HG03139 (cell line): ENCODE data around the gene MAP3K3.

Experiments
- ATAC-seq: cut with Tn5 transposase; IDR thresholded peaks from one replicate; pipeline ENCODE4 v1.9.1; 2021; ENCODE audit not compliant: unreplicated experiment

MAP3K3 gene

DNA sequence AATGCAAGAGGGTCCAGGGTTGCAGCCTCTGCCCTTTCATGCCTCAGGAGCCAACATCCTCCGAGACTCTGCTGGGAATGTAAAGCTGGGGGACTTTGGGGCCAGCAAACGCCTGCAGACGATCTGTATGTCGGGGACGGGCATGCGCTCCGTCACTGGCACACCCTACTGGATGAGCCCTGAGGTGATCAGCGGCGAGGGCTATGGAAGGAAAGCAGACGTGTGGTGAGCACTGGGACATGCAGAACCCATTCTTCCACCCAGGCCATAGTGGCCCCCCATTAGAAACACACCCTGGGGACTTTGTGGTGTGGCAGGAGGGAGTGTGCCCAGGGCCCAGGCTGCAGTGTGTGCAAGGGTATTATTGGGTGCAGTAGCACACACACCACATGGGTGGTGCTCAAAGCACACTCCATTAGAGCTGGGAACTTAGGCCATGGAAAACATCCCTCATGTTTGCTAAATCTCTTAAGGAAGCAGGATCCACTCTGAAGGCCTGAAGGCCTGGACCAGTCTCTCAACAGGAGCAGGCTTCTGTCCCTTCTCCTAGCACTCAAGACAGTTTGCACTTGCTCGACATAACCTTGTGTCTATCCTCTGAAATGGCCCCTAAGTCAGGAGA is 70.1 kb downstream of the MAP3K3 start:
- no peak for ATAC-seq

DNA sequence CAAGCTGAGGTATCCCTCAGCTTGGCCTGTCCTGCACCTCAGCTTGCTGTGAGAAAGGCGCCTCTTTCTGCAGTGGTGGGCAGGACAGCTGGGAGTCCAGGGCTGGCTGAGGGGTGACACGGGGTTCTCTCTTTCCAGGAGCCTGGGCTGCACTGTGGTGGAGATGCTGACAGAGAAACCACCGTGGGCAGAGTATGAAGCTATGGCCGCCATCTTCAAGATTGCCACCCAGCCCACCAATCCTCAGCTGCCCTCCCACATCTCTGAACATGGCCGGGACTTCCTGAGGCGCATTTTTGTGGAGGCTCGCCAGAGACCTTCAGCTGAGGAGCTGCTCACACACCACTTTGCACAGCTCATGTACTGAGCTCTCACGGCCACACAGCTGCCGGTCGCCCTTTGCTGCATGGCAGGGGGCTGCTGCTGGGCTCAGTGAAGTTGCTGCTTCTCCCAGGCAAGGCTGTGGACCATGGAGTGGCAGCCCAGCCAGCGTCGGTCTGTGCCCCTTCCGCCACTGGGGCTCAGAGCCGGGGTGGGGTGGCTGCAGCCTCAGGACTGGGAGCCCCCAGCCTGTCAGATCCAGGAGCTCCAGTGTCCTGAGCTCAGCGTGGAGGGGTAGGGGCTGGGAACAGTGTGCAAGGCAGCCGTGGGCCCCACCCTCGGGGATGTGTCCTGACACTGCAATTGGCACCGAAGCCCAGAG is 71.3 kb downstream of the MAP3K3 start:
- ATAC-seq, result no peak

DNA sequence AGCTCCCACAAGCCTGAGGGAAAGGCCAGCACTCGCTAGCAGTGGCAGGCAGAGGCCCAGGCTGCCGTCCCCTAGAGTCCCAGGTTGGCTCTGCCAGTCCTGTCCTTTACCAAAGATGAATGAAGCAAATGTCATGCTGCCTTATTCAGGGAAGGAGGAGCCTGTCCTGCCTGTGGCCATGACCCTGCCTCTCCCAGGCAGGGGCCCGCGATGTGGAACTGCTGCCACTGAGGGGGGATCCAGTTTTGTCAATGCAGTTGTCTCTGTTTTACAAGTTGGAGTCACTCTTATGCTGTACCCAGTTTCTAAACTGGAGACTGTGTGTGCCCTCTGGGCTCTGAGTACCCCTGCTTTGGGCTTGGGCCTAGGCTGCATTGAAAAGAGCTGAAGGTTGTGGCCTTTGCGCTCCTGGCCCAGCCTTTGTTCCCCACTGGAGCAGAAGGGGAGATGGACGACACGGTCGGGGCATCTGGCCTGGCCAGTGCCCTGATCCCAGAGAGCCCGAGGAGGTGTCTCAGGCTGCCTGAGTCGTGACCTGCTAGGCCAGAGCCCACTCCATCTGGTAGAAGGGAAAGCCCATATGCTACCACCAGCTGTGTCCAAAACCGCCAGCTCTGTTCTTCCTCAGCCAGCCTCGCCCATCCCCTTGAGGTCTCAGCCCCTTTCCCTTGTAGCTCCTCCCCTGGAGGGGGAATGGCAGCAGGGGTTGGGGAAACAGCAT is 72.2 kb downstream of the MAP3K3 start:
- ATAC-seq, result no peak

DNA sequence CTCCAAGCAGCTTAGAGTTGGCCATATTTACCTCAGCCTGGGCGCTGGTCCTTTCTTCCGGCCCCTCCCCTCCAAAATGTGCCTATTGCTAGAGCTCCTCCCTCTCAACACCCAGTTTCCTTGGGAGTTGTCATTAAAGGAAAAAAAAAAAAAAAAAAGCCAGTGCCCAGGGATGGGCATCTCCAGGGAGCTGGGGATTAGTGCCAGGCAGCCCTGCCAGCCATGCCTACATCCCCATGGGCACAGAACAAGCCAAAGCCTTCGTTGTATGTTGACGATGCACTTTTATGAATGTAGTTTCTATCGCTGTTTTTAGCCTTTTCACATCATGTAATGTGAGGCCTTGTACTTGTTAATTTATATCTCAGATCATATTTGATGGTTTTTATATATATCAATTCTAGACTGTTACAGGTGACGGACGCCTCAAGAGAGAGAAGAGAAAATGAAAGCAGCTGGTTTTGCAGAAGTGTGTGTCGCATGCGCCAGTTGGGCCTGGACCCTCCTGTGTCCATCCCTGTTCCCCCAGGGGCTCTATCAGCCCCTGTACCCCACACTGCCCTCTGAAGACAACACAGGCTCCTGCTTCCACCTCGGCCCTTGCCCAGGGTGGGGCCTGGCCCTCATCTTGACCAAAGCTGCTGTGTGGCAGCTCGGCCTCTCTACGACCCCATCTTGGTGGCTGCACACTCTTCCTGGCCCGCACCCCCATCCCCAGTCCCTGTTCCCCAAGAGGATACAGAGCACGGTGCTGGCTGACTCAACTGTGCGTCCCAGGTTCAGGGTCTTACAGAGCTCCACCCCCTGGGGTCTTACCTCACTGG is 72.9 kb downstream of the MAP3K3 start:
- no peak for ATAC-seq

DNA sequence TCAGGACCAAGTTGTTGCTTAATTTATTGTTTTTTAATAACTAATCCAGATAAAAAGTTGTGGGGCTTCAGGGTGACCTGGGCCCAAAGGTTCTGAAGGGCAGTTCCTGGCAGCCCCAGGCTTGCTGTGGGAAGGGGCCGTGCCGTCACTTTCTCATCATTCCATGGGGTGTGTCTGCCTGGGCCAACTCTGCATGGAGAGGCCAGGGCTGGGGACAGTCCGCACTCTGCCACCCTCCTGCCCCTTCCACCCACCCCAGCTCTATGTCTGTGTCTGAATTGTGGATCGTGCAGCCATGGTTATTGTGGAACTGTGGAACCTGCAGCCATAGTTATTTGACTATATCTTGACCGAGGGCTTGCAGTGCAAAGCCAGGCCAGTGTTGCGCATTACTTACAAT is 73.7 kb downstream of the MAP3K3 start:
- no peak for ATAC-seq

DNA sequence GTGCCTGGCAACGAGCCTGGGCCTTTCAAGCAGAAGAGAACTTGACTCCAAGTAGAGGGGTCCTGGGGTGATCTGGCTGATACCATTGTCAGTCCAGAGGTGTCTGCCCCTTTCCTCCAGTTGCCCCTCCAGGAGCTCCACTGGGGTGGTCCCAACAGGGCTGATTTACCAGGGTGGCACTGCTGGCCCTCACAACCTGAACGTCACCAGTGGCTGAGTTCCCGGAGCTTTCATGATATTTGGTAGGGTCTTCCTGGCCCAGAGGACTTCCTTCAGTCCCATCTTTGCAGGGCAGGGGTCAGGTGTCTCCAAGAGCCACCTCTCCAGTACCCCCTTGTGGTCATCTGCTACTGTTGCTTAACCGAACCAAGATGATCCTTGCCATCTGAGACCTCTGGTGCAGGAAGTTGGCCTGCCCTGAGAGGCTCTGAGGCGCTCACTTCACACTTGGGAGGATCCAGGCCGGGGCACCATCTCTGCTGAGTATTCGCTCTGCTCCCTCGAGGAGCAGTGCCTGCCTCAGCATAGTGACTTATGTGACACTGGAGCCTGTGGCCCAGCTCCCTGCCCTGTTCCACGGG is 74.3 kb downstream of the MAP3K3 start:
- ATAC-seq, result no peak

DNA sequence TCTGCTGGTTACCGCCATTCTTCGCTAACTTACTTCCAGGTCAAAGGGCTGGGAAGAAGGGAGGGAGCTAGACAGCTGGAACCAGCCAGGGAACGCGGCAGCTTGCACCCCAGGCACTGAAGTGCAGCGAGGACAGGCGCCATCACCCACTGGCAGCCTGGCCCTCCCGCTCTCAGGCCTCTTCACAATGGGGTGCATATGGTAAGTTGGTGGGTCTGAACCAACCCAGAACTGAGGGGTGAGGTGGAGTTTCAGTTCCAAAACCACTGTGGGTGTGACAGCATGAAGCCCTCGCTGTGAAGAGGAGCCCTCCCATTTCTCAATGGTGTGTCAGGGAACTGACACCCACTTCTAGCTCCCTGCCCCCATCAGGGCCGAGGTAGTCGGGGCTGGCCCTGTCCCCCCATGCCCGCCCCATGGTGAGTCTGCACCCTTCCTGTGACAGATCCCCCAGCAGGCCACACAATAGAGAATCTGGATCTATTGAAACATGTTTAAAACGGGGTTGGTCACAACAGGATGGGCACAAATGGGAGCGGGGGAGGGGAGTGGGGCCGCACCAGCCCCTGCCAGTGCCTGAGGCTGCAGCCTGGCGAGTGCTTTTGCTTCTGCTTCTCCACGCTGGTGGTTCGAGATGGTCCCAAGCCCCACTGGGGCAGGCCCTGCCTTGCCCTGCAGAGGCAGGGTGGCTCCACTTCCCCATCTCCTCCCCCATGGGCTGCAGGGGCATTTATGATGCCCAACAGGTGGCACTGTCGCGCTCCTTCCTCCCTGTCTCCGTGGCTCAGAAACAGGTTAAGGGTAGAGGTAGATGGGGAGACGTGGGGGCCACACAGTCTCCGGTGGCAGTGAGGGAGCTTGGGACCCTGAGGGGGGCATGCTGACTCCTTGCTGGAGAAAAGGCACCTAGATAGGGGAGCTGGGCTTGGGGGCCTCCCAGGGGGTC is 75.4 kb downstream of the MAP3K3 start:
- no peak for ATAC-seq

DNA sequence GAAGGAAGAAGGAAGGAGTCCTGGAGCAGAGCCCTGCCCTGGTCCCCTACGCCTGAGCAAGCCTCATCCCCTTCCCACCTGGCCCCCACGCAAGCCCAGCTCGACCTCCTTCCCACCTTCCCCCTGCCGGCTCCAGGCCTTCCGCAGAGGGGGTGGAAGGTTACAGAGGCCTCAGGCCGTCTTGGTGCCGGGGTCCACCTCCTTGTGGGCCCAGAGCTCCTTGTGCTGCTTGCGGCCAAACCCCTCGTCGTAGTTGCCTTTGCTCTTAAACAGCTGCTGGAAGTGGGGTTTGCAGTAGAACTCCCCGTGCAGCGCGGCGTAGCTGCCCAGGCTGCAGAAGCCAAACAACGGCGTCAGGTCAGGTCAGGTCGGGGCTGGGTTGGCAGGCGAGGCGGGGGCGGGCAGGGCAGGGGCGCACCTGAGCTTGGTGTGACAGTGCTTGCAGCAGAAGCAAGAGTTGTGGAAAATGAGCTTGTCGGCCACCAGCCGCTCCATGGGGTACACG is 76.2 kb downstream of the MAP3K3 start:
- no peak for ATAC-seq

DNA sequence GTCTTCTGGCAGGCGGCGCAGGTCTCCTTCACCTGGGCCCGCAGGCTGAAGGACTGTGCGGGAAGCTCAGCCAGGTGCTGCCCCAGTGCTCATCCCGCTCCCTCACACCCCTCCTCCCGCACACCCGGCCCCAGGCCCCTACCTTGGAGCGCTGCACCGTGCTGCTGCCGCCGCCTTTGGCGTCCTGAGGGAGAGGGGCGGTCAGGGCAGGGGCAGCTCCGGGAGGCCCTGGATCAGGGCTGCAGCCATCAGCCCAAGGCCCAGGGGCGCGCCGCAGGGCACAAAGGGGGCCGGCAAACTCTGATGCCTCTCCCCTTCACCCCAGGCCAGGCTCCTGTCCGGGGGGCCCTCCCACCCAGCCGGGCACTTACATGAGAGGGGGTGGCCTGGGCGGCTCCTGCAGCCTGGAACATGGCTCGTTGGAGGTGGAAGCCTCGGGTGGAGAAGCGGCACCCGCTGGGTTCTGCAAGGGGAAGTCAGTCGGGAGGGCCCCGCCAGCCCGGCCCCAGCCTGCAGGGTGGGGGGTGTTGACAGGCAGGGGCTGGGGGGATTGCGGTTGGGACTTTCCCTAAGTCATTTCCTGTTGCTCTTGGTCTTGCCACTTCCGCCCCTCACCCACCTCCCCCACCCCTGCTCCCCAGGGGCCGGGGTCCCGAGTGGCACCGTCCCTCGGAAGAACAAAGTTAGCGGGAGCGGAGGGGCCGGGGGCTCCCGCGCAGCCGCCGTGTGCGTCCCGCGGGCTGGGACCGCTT is 76.8 kb downstream of the MAP3K3 start:
- ATAC-seq, result no peak

DNA sequence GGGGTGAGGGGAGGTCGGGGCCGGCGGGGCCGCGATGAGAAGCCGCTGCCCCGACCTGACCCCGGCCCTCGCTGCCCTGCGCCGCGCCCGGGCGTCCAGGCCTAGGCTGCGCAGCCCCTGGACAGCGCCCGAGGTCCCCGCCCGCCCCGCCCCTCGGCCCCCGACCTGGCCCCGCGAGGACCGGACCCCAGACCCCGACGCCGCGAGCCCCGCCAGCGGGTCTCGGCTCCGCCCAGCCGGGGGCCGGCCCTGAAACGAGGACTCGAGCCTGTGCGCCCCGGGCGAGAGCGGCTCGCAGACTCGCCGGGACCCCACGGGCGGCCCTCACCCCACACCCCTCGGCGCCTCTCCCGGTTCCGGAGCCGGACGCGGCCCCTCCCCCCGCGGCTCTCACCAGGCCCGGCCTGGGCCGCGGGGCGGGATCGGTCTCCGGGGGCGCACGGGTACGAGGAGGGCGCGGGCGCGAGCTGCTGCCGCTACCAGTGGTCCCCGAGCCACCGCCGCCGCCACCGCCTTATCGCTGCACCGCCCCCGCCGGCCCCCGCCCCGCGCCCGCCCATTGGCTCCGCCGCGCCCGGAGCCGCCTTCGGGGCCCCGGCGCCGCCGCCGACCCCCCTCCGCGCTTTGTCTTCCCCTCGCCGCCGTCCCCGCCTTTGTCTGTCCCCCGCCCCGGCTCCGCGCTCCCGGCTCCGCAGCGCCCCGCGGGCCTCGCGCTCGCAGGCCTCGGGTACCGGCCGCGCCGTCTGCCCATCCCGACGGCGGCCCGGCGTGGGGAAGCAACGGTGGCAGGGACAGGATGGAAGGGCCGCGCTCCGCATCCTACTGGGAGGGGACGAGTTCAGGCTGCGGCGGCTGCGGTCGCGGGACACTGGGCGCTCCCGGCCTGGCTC is 77.7 kb downstream of the MAP3K3 start, which contains the start of gene LIMD2:
Gene LIMD2, minus strand, starts transcription at position 488 of the 890 bp plus-strand sequence. CDS start 827 bp downstream, outside the sequence.
- no peak for ATAC-seq

DNA sequence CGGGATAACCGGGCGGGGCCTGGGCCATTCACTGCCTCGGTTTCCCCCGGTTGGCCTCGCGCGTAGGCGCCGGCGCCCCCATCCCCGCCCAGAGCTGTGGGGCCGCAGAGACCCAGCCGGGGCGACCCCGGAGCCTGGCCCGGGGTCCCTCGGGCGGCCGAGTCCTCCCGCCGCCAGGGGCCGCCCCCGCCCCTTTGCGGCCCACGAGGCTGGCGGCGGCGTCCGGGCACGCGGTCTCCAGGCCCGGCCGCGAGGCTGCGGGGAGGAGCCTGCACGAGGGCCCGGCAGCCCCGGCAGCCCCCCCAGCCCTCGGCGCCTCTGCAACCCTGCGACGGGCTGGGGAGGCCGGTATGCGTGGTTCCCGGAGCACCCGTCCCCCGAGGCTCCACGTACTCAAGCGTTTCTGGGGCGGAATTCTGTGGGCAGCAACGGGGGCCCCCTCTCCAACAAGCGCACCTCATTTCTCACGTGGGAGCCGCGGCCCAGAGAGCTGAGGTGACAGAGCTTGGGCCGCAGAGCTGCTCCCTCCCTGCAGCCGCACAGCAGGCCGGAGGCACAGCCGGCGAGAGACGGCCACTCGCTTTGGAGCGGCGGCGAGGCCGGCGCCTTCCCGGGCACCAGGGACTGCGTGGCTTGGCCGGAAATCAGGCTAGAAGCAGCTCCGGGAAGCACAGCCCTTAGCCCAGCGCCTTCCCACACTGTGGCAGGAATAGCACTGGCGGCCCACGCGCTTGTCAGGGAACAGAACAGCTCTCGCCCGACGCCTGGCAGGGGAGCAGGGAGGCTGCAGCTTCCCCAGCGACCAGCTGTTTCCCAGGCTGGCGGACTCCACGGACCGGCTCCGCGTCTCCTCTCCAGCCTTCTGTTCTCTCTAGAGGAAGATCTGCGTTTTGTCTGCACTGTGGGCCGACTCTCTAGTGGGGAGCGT is 78.6 kb downstream of the MAP3K3 start:
- no peak for ATAC-seq

DNA sequence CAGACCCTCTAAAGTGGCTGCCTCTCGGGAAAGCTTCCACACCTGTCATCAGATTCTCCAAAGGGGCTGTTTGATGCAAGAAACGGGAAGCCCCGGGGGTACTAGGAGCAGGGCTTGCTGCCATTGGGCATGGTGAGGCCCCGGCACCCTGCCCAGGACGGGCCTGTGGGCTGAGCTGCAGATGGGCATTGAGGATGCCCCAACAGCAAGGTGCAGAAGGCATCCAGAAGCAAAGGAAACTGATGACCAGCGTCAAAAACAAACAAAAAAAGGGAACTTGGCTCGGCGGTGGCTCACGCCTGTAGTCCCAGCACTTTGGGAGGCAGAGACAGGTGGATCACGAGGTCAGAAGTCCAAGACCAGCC is 79.2 kb downstream of the MAP3K3 start:
- no peak for ATAC-seq

DNA sequence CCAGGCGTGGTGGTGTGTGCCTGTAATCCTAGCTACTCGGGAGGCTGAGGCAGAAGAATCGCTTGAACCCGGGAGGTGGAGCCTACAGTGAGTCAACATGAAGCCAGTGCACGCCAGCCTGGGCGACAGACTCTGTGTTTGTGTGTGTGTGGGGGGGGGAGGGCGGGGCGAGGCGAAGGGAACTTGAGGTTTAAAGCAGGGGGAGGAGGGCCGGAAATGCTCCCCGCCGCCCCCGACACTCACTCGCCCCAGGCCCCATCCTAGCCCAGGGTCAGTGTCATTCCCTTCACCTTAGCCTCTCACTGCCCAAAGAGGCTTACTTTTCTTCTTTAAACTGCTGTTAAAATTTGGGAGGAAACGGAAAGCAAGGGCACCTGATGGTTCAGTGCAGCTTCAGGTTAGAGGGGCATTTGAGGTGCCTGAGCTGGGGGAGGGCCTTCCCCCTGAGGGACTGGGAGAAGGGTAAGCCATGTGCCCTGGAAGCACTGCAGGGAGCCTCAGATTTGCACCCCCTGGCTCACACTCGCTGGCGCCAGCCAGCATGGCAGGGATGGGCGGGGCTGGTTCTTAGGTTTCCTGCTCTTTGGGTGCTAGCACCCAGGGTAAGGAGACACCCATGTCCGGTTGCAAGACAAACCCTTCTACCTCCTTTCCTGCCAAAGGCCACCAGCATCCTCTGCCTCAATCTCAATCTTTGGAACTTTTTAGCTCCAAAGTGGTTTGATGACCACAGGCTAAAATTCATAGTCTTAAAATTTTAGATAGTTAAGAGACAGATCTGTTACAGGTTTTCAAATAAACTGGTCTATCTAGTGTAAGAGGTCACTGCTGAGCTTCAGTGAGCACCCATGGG is 79.9 kb downstream of the MAP3K3 start:
- no peak for ATAC-seq

DNA sequence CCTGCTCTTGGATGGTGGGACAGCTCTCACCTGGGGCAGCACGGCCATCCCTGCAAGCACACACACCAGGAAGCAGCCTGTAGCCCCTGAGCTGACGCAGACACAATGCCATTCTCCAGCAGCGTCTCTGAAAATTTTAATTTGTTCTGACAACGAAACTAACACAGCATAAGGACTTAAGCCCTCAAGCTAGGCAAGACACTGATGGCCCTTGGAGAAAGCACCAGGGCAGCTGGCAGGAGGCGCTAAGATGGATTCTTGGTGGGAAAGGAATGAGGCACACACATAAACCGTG is 80.5 kb downstream of the MAP3K3 start:
- no peak for ATAC-seq

DNA sequence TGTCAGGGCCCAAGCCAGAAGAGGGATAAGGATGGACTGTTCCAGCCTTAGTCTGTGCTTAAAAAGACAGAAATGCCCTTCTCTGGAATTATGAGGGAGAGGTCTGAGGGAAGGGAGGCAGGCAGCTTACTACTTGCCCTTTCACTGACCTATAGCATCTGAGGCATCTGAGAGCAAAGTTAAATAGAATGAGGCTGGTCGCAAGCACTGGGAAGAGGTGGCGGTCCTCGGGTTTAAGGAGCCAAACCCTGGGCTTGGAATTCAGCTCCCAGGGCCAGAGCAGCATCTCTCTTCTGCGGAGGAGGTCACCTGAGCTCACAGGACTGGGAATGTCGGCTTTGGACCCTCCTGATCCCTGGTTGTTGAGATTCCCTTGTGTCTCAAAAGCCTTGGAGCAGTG is 80.8 kb downstream of the MAP3K3 start:
- no peak for ATAC-seq

DNA sequence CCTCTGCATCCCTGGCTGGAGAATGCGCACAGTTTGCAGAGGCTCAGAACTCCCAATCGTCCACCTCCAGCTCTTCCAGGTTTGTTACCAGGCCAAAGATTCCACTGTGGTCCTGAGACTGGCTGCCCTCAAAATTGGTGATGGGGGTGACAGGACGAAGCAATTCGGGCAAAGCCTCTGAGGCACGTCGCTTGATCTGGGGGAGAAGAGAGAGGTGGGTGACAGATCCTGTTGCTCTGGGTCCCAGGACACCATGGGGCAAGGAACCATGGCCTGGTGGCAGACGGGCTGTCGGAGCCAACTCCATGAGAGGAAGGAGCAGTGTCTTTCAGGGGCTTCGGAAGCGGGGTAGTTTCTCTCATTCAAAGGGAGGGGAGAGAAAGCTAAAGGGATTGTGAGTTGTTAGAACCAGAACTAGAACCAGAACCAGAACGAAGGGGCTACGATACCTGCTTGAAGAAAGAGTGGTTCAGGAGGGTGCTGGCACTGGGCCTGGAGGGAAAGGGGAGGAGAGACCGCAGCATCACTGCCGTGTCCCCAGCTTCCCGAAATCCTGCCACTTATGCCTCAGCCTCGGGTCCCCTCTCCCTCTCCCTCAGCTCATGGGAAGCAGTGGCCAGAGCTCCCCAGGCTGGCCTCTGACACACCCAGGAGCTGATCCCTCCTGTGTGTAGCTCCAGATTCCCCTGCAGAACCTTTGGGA is 81.5 kb downstream of the MAP3K3 start:
- no peak for ATAC-seq
